ENCODE results near the gene BEST3.
"Not testable (repeated sequence)": the region's sequence is repeated elsewhere in the genome, so short reads cannot be mapped to it uniquely, and the experiment has no call there.

BEST3 gene

DNA sequence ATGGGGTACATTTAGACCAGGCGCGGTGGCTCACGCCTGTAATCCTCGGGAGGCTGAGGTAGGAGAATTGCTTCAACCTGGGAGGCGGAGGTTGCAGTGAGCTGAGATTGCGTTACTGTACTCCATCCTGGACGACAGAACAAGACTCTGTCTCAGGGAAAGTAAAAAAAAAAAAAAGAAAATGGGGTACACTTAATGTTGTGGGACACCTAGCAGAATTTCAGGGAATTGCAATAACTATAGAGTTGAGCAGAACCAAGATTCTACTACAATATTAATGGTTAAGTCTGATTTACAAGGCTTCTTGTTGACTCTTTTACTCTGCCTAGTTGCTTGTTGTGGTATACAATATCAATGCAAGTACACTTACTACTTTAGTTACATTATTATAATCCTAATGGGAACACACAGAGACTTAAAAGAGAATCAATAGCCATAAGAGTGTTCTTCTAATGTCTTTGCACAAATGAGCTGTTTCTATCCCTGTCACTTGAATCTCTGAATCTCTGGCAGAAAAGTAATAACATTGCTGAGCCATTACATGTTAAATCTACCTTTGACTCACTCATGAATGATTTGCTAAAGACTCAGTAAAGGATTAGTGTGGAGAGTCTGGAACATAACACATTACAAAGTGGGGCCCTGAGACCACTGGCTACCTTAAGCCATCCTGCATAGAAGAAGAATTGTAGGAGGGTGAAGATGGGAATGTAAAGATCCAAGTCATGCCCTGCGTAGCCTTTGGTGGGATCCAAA, 22.7 kb downstream of the BEST3 start:
- H3K4me3 ChIP-seq = no peak overlapping the region
- peaks cover 19% of the 10 kb centered on the region for H3K27me3 ChIP-seq (ENCODE audit: low read depth)
- in situ Hi-C loops (cut with MboI; ENCODE audit: low sequenced_read_pairs) = no loop called here
- H3K4me1 ChIP-seq = no peaks in the 10 kb centered on the region
- no peaks in the 10 kb centered on the region for H3K9me3 ChIP-seq
- no peaks in the 10 kb centered on the region for H3K36me3 ChIP-seq (replicated peaks)
- no peak for DNase-seq (ENCODE audit: low spot score in 2 of 2)

GRCh38 chr12:69672195-69672594, 26.9 kb downstream of the BEST3 start:
- in situ Hi-C loops (cut with MboI; ENCODE audit: low sequenced_read_pairs) = no loop called here
- Histone ChIP-seq H3K36me3 (replicated peaks) (no peaks in the 10 kb centered on the region), H3K4me1 (no peaks in the 10 kb centered on the region), H3K27me3 (ENCODE audit: low read depth) (peaks cover 30% of the 10 kb centered on the region), H3K4me3 (no peak overlapping the region), H3K9me3 (no peaks in the 10 kb centered on the region)
- no peak for DNase-seq (ENCODE audit: low spot score in 2 of 2)

DNA sequence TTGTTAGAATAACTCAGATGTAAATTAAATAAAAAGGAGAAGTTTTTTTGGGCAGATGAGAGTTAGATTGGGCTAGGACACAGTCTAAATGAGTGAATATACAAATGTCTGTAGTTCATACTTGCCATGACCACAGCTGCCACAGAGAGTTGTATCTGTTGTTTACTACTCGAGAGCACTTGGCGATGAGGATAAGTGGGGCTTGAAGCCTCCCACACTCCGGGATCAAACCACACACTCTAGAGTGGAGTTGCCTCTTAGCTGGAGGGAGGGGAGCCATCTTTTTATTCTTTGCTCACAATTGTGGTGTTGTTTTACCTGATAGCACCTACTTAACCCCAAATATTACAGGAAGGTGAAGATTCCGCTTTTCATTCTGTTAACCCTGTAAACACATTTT, 27.5 kb downstream of the BEST3 start:
- DNase-seq (ENCODE audit: low spot score in 2 of 2) = no peak
- H3K36me3 ChIP-seq (replicated peaks) = no peaks in the 10 kb centered on the region
- no peaks in the 10 kb centered on the region for H3K4me1 ChIP-seq
- no peak overlapping the region for H3K4me3 ChIP-seq
- in situ Hi-C loops (cut with MboI; ENCODE audit: low sequenced_read_pairs) = no loop called here
- peaks cover 30% of the 10 kb centered on the region for H3K27me3 ChIP-seq (ENCODE audit: low read depth)
- H3K9me3 ChIP-seq = no peaks in the 10 kb centered on the region

DNA sequence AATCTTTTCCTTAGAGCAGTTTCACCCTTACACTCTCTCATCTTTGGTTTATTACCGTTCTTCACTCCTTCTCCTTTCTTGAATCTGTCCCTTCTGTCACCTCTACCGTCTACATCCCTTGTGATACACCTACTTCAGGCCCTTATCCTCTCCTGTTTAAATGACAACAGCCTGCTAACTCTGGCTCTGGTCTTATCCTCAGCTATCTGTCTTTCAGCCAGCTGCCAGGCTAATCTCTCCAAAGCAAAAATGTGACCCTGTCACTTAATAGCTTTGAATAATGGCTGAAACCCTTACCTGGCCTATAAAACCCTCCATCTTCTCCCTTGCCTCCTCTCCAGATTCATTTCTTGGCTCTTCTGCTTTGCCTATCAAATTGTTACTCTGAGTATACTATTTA, 32.3 kb downstream of the BEST3 start:
- Histone ChIP-seq H3K27me3 (ENCODE audit: low read depth) (peaks cover 26% of the 10 kb centered on the region), H3K36me3 (replicated peaks) (no peaks in the 10 kb centered on the region)
- in situ Hi-C loops (cut with MboI; ENCODE audit: low sequenced_read_pairs) = no loop called here

DNA sequence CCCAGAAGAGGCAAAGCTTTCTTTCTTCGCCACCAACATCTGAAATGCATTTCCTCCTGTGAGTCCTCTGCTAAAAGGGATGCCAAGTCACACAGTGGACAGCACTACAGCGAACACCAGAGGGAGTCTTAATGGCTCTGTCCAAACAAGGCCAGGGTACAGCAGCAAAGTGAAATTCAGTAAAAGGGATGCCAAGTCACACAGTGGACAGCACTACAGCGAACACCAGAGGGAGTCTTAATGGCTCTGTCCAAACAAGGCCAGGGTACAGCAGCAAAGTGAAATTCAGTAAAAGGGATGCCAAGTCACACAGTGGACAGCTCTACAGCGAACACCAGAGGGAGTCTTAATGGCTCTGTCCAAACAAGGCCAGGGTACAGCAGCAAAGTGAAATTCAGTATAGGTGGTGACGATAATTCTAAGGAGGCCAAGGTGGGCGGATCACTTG, 34.1 kb downstream of the BEST3 start:
- H3K4me3 ChIP-seq; in situ Hi-C loops (cut with MboI; ENCODE audit: low sequenced_read_pairs); DNase-seq (ENCODE audit: low spot score in 2 of 2): not testable (repeated sequence)

More for the DNA sequence above, 32.3 kb downstream of the BEST3 start:
- no peaks in the 10 kb centered on the region for H3K9me3 ChIP-seq
- H3K4me3 ChIP-seq = no peak overlapping the region
- peaks cover 16% of the 10 kb centered on the region for H3K4me1 ChIP-seq
- DNase-seq (ENCODE audit: low spot score in 2 of 2) = no peak

DNA sequence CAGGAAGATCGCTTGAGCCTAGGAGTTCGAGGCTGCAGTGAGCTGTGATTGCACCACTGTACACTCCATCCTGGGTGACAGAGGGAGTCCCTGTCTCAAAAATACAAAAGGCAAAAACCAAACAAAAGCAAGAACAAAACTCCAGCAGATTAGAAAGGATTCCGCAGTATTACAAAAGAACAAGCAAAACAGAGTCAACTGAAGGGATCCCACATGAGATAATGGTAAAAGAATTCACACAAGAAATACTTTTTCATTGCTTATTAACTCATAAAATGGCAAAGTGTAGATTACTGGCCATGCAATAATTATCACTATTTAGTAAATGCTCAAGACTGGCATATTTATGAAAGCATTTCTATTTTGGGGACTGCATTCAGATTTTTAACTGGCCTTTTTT, 35.4 kb downstream of the BEST3 start:
- H3K4me3 ChIP-seq = no peak overlapping the region
- H3K27me3 ChIP-seq (ENCODE audit: low read depth) = peaks cover 47% of the 10 kb centered on the region
- H3K36me3 ChIP-seq (replicated peaks) = no peaks in the 10 kb centered on the region
- peaks cover 16% of the 10 kb centered on the region for H3K4me1 ChIP-seq
- no peaks in the 10 kb centered on the region for H3K9me3 ChIP-seq
- DNase-seq (ENCODE audit: low spot score in 2 of 2) = peak; percentile 32 to 37
- in situ Hi-C loops (cut with MboI; ENCODE audit: low sequenced_read_pairs) = no loop called here

More for the DNA sequence above, 34.1 kb downstream of the BEST3 start:
- H3K9me3 ChIP-seq; H3K36me3 ChIP-seq (replicated peaks): not testable (repeated sequence)
- peaks cover 16% of the 10 kb centered on the region for H3K4me1 ChIP-seq
- H3K27me3 ChIP-seq (ENCODE audit: low read depth) = peaks cover 41% of the 10 kb centered on the region

DNA sequence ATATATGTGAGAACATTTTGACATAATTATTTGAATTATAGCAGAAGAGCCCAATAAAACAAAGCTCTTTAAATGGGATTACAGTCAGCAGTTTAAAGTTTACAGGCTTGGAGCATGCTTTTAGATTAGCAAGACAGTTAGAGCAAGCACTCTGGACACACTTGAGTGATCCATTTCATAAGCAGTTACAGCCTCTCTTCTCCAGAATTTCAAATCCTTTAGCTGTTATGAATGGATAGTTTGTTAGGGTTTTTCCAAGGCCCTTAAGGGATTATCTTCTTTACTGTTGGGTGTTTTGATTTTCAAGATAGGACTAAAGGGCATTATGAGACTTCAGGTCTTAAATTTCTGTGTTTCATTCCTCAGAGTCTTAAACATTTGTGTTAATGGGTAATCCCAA, 36.3 kb downstream of the BEST3 start:
- no peak overlapping the region for H3K4me3 ChIP-seq
- in situ Hi-C loops (cut with MboI; ENCODE audit: low sequenced_read_pairs) = no loop called here
- peaks cover 16% of the 10 kb centered on the region for H3K4me1 ChIP-seq
- no peaks in the 10 kb centered on the region for H3K9me3 ChIP-seq
- no peaks in the 10 kb centered on the region for H3K36me3 ChIP-seq (replicated peaks)
- peak; percentile 14 to 95 for DNase-seq (ENCODE audit: low spot score in 2 of 2)
- H3K27me3 ChIP-seq (ENCODE audit: low read depth) = peaks cover 48% of the 10 kb centered on the region

DNA sequence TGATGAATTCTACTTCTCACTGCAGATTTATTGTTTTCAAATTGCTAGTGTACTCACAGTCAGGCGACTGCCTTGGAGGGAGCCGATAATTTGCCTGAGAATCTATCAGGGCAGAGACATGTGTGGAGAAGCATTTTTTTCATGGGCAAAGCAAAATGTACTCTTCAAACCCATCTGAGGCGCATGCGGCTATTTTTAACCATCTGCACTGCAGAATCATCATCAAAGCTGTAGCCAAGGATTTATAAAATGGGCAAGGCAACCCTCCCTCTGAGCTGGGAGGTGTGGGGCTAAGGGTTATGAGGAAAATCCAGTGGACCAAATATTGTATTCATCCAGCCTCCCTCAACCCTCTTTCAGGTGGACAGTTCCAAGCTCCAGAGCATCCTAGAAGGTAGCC, 37.7 kb downstream of the BEST3 start:
- no peaks in the 10 kb centered on the region for H3K9me3 ChIP-seq
- no peaks in the 10 kb centered on the region for H3K36me3 ChIP-seq (replicated peaks)
- H3K4me3 ChIP-seq = no peak overlapping the region
- peaks cover 16% of the 10 kb centered on the region for H3K4me1 ChIP-seq
- no peak for DNase-seq (ENCODE audit: low spot score in 2 of 2)
- in situ Hi-C loops (cut with MboI; ENCODE audit: low sequenced_read_pairs) = no loop called here
- H3K27me3 ChIP-seq (ENCODE audit: low read depth) = peaks cover 49% of the 10 kb centered on the region

DNA sequence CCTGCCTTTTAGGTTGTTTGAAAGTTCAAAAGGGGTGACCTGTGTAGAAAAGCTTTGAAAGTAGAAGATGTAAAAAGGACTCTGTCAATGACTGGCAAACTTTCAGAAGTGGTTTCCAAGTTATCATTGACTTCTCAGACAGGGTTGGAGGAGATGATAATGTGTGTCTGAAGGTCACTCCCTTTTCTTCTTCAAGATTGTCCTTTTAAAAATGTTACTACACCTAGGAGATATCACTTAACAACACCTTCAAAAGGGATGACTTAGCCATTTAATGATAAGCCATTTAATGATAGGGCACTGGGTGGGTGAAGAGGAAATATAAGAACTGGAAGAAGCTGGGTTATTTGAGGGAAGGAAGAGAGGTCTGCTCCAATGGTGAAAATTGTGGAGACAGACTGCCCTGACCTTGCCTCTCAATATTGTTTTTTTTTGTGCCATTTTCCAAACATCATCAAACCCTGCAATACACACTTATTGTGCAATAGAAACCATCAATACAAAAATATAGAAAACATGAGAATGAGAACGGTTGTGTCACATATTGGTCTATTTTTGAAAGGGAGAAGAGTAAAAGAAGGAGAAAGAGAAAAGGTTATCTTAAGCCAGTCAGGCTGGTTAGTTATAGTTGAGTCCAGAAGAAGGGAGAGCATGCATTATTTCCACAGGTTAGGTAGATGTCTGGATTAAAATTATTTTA, 38.8 kb downstream of the BEST3 start:
- in situ Hi-C loops (cut with MboI; ENCODE audit: low sequenced_read_pairs) = no loop called here
- no peak overlapping the region for H3K4me3 ChIP-seq
- no peak for DNase-seq (ENCODE audit: low spot score in 2 of 2)

GRCh38 chr12:69658203-69658602, 40.9 kb downstream of the BEST3 start:
- H3K9me3 ChIP-seq = no peaks in the 10 kb centered on the region

More for the DNA sequence above, 38.8 kb downstream of the BEST3 start:
- Histone ChIP-seq H3K36me3 (replicated peaks) (no peaks in the 10 kb centered on the region), H3K4me1 (peaks cover 16% of the 10 kb centered on the region), H3K27me3 (ENCODE audit: low read depth) (peaks cover 52% of the 10 kb centered on the region), H3K9me3 (no peaks in the 10 kb centered on the region)

DNA sequence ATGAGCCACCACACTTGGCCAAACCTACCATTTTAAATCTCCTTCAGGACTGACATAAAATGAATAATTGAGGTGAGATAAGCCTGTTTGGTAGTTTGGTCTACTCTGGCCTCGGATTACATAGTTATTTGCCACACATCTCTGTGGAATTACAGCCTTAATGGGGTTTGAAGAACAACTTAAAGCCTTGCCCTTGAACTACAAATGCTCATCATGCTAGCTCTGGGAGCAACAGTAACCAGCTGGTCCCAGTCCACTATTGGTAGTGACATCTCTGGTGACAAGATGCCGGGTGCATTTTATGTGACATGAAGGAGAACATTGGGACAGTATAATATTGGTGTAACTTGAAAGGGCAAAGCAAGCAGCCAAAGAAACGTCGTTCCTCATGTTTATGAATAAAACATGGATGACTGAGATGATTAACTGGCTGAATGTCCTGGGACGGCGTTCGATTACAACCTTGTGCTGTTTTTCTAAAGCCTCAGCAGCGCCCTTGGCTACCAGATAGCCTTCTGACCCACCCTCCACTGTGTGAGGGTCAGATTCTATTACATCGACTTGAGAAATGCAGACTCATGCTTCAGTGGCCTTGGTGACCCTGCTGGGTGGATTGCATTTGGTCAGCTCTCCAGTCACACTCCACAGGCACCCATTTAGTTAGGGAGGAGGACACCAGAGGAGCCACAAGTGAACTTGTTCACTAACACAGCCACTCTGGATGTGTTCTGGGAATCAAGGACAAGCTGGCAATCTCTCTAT, 41.5 kb downstream of the BEST3 start:
- Histone ChIP-seq H3K4me3 (no peak overlapping the region), H3K4me1 (peaks cover 3% of the 10 kb centered on the region), H3K9me3 (no peaks in the 10 kb centered on the region), H3K36me3 (replicated peaks) (no peaks in the 10 kb centered on the region), H3K27me3 (ENCODE audit: low read depth) (peaks cover 61% of the 10 kb centered on the region)
- in situ Hi-C loops (cut with MboI; ENCODE audit: low sequenced_read_pairs) = no loop called here
- no peak for DNase-seq (ENCODE audit: low spot score in 2 of 2)

More at GRCh38 chr12:69658203-69658602, 40.9 kb downstream of the BEST3 start:
- peaks cover 61% of the 10 kb centered on the region for H3K27me3 ChIP-seq (ENCODE audit: low read depth)
- H3K36me3 ChIP-seq (replicated peaks) = no peaks in the 10 kb centered on the region
- H3K4me1 ChIP-seq = peaks cover 6% of the 10 kb centered on the region
- DNase-seq (ENCODE audit: low spot score in 2 of 2) = no peak
- no peak overlapping the region for H3K4me3 ChIP-seq
- in situ Hi-C loops (cut with MboI; ENCODE audit: low sequenced_read_pairs) = no loop called here

DNA sequence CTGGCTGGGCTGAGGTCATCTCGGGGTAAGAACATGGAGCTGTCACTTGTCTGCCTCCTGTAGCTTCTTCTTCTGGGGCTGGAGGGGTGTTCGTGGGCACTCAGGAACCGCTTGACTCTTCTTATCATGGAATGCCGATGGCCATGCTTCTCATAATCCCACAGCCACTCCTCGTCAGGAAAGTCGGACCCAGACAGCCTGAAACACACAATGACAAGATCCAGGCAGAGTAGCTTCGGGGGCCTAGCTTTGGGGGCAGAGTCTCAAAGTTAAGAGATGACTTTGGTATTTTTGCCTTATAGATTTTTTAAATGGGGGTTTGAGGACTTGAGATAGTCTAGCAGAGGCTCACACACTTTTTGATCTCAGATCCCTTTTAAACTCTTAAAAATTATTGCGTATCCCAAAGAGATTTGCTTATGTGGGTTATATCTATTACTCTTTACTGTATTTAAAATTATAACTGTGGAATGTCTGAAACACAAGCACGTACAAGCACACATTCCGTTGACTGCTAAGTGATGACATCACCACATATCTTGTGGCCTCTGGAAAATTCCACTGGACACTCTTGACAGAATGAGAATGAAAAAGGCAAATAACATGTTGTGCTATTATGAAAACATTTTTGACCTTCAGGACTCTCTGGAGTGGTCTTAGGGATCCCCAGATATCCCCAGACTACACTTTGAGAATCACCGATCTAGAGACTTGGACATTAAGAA, 43.3 kb downstream of the BEST3 start:
- Histone ChIP-seq H3K9me3 (no peaks in the 10 kb centered on the region), H3K27me3 (ENCODE audit: low read depth) (peaks cover 54% of the 10 kb centered on the region), H3K4me1 (no peaks in the 10 kb centered on the region), H3K36me3 (replicated peaks) (no peaks in the 10 kb centered on the region), H3K4me3 (no peak overlapping the region)
- in situ Hi-C loops (cut with MboI; ENCODE audit: low sequenced_read_pairs) = no loop called here
- no peak for DNase-seq (ENCODE audit: low spot score in 2 of 2)

- in situ Hi-C loops (cut with MboI; ENCODE audit: low sequenced_read_pairs) = no loop called here
- Histone ChIP-seq H3K27me3 (ENCODE audit: low read depth) (peaks cover 37% of the 10 kb centered on the region), H3K36me3 (replicated peaks) (no peaks in the 10 kb centered on the region), H3K9me3 (no peaks in the 10 kb centered on the region), H3K4me3 (no peak overlapping the region), H3K4me1 (no peaks in the 10 kb centered on the region)
- no peak for DNase-seq (ENCODE audit: low spot score in 2 of 2)
These were observed 45.4 kb downstream of the BEST3 start for GRCh38 chr12:69653703-69654102.

Measured in HAP-1 (cell line).